Mucosa of rectum (tissue), 2 donors: ENCODE data around the gene MIPEP.

Experiments
- H3K27ac ChIP-seq, 2 donors: one replicate each; pipeline ENCODE4 v1.7.0; 2013; ENCODE audit warnings: inconsistent platforms in 2 of 2, low read depth in 2 of 2, low read length in 2 of 2
- H3K27me3 ChIP-seq, 2 donors: one replicate each; pipeline ENCODE4 v1.7.0; 2013; ENCODE audit warnings: low read length in 2 of 2; ENCODE audit not compliant: control insufficient read depth in 2 of 2, insufficient read depth in 2 of 2
- H3K36me3 ChIP-seq, 2 donors: one replicate each; pipeline ENCODE4 v1.7.0; 2013; ENCODE audit warnings: low read length in 2 of 2; ENCODE audit not compliant: control insufficient read depth in 2 of 2, insufficient read depth in 2 of 2
- H3K4me1 ChIP-seq, 2 donors: one replicate each; pipeline ENCODE4 v1.7.0; 2013; ENCODE audit warnings: low read length in 2 of 2, mild to moderate bottlenecking in 1 of 2; ENCODE audit not compliant: control insufficient read depth in 2 of 2, insufficient read depth in 2 of 2
- H3K4me3 ChIP-seq, 2 donors: one replicate each; pipeline ENCODE4 v1.7.0; 2013; ENCODE audit warnings: low read length in 2 of 2
- H3K9ac ChIP-seq, 2 donors: one replicate each; pipeline ENCODE4 v1.7.0; 2013; ENCODE audit warnings: low read length in 2 of 2, low read depth in 1 of 2, mild to moderate bottlenecking in 1 of 2
- H3K9me3 ChIP-seq, 2 donors: one replicate each; pipeline ENCODE4 v1.7.0; 2013; ENCODE audit warnings: low read length in 2 of 2; ENCODE audit not compliant: control insufficient read depth in 2 of 2
- donor health status: healthy.
- donor health status: Normal muscosa, but diverticular disease.

Gene MIPEP

DNA sequence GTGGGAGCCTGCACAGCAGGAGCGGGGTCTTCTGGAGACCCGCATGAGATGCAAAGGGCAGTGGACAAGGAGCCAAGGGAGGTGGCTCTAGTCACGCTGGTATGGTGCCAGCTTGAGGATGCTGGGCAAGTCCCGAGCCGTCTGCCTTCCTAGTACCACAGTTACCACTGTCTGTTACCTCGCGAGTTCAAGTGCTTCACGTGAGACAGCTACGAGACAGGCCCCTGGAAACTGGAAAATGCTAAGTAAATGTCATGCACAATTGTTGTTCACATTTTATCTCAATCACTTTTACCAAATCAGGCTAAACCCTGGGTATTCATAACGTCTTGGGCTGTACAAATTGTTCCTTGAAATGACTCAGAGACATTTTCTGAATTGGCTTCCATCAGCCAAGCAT is 163.3 kb downstream of the MIPEP start:
- no peaks in the 10 kb centered on the region for H3K9me3 ChIP-seq
- H3K36me3 ChIP-seq = peaks cover 4 to 5% of the 10 kb centered on the region in 2 donors
- H3K27ac ChIP-seq = no peak overlapping the region
- no peak overlapping the region for H3K9ac ChIP-seq
- no peak overlapping the region for H3K4me3 ChIP-seq
- no peaks in the 10 kb centered on the region for H3K27me3 ChIP-seq
- peaks cover 0 to 3% of the 10 kb centered on the region in 2 donors for H3K4me1 ChIP-seq

DNA sequence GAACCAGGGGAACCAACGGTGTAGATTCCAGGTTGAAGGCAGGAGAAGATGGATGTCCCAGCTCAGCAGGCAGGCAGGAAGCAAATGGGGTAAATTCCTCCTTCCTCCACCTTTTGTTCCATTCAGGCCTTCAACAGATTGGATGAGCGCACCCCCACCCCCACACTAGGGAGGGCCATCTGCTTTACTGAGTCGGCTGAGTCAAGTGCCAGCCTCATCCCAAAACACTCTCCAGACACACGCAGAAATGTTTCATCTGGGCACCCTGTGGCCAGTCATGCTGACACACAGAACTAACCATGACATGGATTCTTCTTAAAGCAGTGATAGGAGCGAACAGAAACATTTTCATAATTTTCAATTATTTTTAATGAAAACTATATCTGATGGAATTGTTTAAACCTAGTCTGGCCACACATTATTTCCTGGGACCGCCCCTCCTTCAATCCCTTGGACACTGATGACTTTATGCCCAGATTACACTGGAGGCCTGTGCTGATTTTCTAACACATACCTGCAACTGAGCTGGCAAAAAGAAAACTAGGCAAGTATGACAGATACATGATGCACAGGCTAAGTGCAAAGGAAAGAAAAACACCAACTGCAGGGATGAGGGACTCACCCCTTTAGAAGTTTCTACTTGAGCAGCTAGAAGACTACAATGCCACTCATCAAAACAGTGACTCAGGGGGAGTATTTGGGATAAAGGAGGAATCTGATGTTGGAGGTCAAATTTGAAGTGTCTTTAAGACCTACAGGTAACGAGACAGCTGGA is 164.8 kb downstream of the MIPEP start:
- no peak overlapping the region for H3K9ac ChIP-seq
- H3K27ac ChIP-seq = no peak overlapping the region
- no peaks in the 10 kb centered on the region for H3K27me3 ChIP-seq
- H3K9me3 ChIP-seq = no peaks in the 10 kb centered on the region
- peaks cover 0 to 3% of the 10 kb centered on the region in 2 donors for H3K4me1 ChIP-seq
- H3K4me3 ChIP-seq = no peak overlapping the region
- peaks cover 0 to 3% of the 10 kb centered on the region in 2 donors for H3K36me3 ChIP-seq

DNA sequence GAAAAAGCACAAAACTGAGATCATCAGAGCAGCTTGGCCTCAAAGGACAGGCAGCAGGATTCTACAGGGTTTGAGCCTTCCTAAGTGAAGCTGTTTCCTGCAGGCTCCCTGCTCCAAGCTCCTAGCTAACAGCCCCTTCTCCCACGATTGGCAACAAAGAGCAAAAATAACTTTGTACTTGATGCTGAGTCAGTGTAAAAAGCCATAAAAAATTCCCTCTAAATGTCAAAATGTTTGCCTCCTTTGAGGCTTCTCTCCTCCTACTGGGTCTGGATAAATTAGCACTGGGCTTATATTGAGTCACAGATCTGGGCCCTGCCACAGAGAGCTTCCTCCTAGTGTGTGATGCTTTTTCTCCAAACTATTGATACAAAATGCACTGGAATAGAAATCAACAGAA is 165.7 kb downstream of the MIPEP start:
- H3K9ac ChIP-seq = no peak overlapping the region
- peaks cover 0 to 3% of the 10 kb centered on the region in 2 donors for H3K4me1 ChIP-seq
- no peak overlapping the region for H3K27ac ChIP-seq
- H3K4me3 ChIP-seq = no peak overlapping the region
- H3K9me3 ChIP-seq = no peaks in the 10 kb centered on the region
- no peaks in the 10 kb centered on the region for H3K27me3 ChIP-seq
- H3K36me3 ChIP-seq = no peaks in the 10 kb centered on the region

DNA sequence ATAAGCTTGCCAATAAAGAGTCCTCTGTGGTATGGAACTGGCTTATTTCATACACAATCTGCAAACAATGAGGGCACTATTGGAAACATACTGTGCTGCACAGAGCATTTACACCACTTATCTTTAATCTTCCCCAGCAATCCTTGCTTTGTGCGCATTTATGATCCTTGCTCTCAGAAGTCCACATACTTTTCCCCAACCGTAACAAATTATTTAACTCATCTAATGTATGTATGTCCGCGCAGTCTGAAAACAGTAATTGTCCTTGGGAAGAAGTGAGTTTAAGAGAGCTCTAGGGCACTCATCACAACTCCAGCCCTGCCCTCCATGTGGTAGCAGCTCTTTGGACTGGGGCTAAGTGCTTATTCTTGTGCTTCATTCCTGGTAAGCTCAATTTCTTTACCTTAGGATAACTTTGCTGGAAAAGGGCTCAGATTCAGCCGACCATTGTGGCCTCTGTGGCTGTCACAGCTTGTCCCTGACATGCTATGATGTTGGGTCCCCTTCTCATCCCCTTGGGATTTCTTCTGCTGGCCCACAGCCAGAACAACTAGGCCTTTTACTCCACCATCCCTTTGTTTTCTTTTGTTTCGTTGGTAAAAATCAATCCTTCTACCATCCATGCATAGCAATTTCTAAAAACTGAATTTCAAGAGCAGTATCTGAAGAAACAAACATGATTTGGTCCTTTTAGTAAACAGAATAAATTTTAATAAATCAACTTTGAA is 166.3 kb downstream of the MIPEP start:
- Histone ChIP-seq H3K9ac (no peak overlapping the region), H3K36me3 (no peaks in the 10 kb centered on the region), H3K4me1 (peaks cover 0 to 3% of the 10 kb centered on the region in 2 donors), H3K27me3 (no peaks in the 10 kb centered on the region), H3K9me3 (no peaks in the 10 kb centered on the region), H3K4me3 (no peak overlapping the region), H3K27ac (no peak overlapping the region)

DNA sequence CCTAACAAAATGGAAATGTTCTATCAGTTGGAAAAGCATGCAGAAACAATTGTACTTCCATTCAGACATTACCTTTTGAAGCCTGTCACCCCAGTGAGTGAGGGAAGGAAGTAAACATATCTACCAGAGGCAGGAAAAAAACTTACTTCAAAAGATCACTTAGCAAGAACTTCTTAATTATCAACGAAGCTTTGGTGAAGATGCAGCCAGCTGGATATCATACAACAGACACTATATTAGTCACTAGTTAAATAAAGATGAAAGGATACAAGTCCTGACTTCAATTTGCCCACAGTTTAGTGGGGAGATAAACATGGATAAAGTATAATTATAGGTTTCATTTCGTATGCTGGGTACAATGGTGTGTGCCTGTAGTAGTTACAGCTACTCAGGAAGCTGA is 170.2 kb downstream of the MIPEP start:
- Histone ChIP-seq H3K9ac (no peak overlapping the region), H3K4me3 (no peak overlapping the region), H3K27me3 (no peaks in the 10 kb centered on the region), H3K27ac (no peak overlapping the region), H3K9me3 (no peaks in the 10 kb centered on the region), H3K36me3 (no peaks in the 10 kb centered on the region), H3K4me1 (peaks cover 0 to 3% of the 10 kb centered on the region in 2 donors)

DNA sequence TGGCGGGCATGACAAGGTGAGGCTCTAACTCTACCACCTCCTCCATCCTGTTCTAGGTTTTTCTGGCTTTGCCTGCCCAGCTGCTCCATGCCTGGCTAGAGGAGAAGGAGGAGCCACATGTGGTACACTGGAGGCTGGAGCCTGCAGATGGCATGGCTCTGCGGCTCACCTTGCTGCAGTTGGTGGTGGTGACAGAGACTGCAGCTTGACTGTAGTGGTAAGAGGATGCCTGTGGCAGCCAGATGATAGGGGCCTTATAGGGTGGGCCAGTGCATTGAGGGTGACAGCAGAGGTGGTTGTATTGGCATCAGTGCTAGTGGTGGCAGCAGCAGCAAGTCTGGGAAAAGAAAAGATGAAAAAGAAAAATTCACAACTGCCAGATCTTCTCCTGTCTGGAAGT is 172.8 kb downstream of the MIPEP start:
- Histone ChIP-seq H3K36me3 (no peaks in the 10 kb centered on the region), H3K4me1 (no peaks in the 10 kb centered on the region), H3K27ac (no peak overlapping the region), H3K9me3 (no peaks in the 10 kb centered on the region), H3K9ac (no peak overlapping the region), H3K27me3 (no peaks in the 10 kb centered on the region), H3K4me3 (no peak overlapping the region)

DNA sequence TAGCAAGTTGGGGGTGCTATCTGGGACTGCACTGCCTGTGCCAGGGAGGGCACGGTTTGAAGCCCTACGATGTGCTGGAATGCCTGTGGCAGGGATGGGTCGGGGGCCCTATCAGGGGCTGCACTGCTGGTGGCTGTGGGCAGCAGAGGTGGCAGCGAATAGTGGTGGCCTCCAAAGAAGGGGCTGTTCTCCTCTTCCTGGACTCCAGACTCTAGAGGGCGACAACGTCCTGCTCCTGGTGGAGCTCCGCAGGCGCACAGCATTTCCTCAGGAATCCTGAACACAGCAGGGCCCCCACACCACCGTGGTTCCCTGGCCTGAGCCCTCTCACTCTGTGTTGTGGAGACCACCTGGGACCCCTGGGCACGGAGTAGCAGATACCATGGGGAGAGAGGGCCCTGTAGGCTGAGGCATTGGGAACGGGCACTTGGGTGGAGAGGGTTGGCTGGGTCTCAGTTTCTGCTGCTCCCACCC is 173.4 kb downstream of the MIPEP start:
- no peak overlapping the region for H3K27ac ChIP-seq
- H3K9ac ChIP-seq = no peak overlapping the region
- H3K36me3 ChIP-seq = no peaks in the 10 kb centered on the region
- no peaks in the 10 kb centered on the region for H3K4me1 ChIP-seq
- H3K27me3 ChIP-seq = no peaks in the 10 kb centered on the region
- H3K9me3 ChIP-seq = no peaks in the 10 kb centered on the region
- H3K4me3 ChIP-seq = no peak overlapping the region

DNA sequence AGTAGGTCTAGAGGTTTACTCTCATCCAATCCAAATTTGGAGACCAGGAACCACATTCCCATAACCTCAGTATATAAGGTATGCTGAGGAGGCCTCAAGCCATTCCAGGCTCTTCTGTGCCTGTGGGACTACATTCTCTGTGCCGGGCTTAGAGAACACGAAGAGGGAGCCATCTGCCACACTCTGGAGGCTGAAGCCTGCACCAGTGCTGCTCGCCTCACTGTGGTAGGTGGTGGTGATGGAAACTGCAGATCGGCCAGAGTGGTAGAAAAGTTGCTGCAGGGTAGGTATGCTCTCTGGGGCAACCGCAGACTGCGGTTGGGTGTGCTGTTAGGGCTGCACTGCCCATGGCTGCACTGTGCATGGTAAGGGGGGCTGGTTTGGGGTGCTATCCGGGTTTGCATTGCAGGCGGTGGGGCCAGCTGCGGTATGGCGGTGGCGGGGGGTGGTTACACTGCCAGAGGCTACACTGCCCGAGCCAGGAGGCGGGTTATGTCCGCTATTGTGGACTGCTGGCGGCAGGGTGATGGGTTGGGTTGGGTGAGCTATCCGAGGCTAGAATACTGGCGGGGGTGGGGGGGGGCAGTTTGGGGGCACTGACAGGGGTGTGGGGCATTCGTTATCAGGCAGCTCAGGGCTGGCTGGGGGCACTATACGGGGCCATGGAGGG is 174.0 kb downstream of the MIPEP start:
- Histone ChIP-seq H3K36me3 (no peaks in the 10 kb centered on the region), H3K4me1 (no peaks in the 10 kb centered on the region), H3K9ac (no peak overlapping the region), H3K4me3 (no peak overlapping the region), H3K9me3 (no peaks in the 10 kb centered on the region), H3K27ac (no peak overlapping the region), H3K27me3 (no peaks in the 10 kb centered on the region)

DNA sequence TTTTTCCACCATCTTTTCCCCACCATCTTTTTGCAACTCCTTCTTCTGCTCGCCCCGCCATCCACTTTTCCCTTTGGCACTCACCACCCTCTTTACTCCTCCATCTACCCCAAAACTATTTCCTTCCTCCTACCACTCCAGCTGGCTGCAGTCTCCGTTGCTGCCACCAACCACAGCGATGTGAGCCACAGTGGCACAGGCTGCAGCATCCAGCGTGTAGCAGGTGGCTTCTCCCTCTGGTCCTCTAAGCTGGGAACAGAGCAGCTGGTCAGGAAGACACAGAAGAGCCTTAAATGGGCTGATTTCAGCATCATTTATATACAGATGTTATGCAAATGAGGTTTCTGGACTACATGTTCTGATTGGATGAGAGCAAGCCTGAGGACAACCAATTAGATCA is 174.5 kb downstream of the MIPEP start:
- H3K9ac ChIP-seq = no peak overlapping the region
- H3K4me1 ChIP-seq = no peaks in the 10 kb centered on the region
- H3K9me3 ChIP-seq = no peaks in the 10 kb centered on the region
- H3K36me3 ChIP-seq = no peaks in the 10 kb centered on the region
- H3K27me3 ChIP-seq = no peaks in the 10 kb centered on the region
- no peak overlapping the region for H3K27ac ChIP-seq
- no peak overlapping the region for H3K4me3 ChIP-seq

DNA sequence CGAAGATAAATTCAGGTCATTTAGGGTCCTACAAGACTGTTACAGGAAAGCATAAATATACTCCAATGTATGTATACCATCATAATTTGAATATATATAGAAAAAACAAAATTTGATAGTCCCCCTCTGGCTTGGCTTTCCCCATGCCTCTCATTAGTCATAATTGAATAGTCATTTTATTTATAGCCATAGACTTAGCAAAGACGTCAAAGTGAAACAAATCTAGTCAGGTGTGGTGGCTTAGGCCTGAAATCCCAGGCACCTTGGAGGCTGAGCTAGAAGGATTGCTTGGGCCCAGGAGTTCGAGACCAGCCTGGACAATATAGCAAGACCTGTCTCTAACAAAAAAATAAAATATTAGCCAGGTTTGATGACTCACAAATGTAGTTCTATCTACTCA is 177.8 kb downstream of the MIPEP start:
- Histone ChIP-seq H3K4me1 (no peaks in the 10 kb centered on the region), H3K27me3 (no peaks in the 10 kb centered on the region), H3K36me3 (no peaks in the 10 kb centered on the region), H3K9me3 (no peaks in the 10 kb centered on the region), H3K27ac (no peak overlapping the region), H3K4me3 (no peak overlapping the region), H3K9ac (no peak overlapping the region)
